CD4-positive, CD25-positive, alpha-beta regulatory T cell (primary cell): ENCODE results near the gene DENND5B. TPM values are rescaled to one million over a fixed set of nuclear protein-coding genes. Genes with fewer than 3 reads are reported as not detected.

Experiments used
- ATAC-seq, 2 donors: fragments of 150-1000 bp; cut with Tn5 transposase; one replicate each; pipeline ENCODE4 v1.10.0; 2021; ENCODE audit warnings: low read depth in 2 of 2, moderate number of reproducible peaks in 2 of 2, moderate library complexity in 1 of 2
- DNase-seq, 3 donors: peaks; one replicate each; pipeline versions ENCODE4 v3.0.0 to v3.0.0-alpha.2; 2012 to 2022; ENCODE audit warnings: mixed read lengths in 1 of 3
- H3K27ac ChIP-seq: one replicate; pipeline ENCODE4 v1.7.0; 2013; ENCODE audit warnings: mild to moderate bottlenecking, low read length; ENCODE audit not compliant: insufficient read depth, poor library complexity, severe bottlenecking
- H3K27me3 ChIP-seq: one replicate; pipeline ENCODE4 v1.7.0; 2013; ENCODE audit warnings: low read length; ENCODE audit not compliant: control insufficient read depth, insufficient read depth
- H3K36me3 ChIP-seq: one replicate; pipeline ENCODE4 v1.7.0; 2013; ENCODE audit warnings: mild to moderate bottlenecking, low read length, moderate library complexity; ENCODE audit not compliant: control insufficient read depth, insufficient read depth
- H3K4me1 ChIP-seq: 2 replicates; pipeline ENCODE4 v1.7.0; 2013; ENCODE audit warnings: mild to moderate bottlenecking, low read length; ENCODE audit not compliant: insufficient read depth, control insufficient read depth, poor library complexity, severe bottlenecking
- H3K4me3 ChIP-seq: one replicate; pipeline ENCODE4 v1.7.0; 2013; ENCODE audit warnings: low read depth, mild to moderate bottlenecking, low read length, moderate library complexity
- H3K9me3 ChIP-seq, 2 experiments: 1 replicate in 1 of 2; 2 replicates in 1 of 2; pipeline ENCODE4 v1.7.0; 2013; ENCODE audit warnings: low read length in 2 of 2, mild to moderate bottlenecking in 1 of 2, moderate library complexity in 1 of 2; ENCODE audit not compliant: control insufficient read depth in 2 of 2
- H3K27ac Mint-ChIP-seq, 3 donors: one replicate each; pipeline ENCODE4 v1.8.0; 2020 to 2022; ENCODE audit warnings: mild to moderate bottlenecking in 3 of 3, mixed read lengths in 3 of 3, moderate library complexity in 2 of 3
- H3K27me3 Mint-ChIP-seq: one replicate; pipeline ENCODE4 v1.8.0; 2022; ENCODE audit warnings: mild to moderate bottlenecking, mixed read lengths
- H3K36me3 Mint-ChIP-seq: one replicate; pipeline ENCODE4 v1.8.0; 2020; ENCODE audit warnings: mixed read lengths
- H3K4me1 Mint-ChIP-seq, 4 donors: one replicate each; pipeline ENCODE4 v1.8.0; 2020 to 2022; ENCODE audit warnings: mixed read lengths in 4 of 4, mild to moderate bottlenecking in 1 of 4
- H3K4me3 Mint-ChIP-seq, 4 donors: one replicate each; pipeline ENCODE4 v1.8.0; 2020 to 2022; ENCODE audit warnings: mild to moderate bottlenecking in 4 of 4, mixed read lengths in 4 of 4, moderate library complexity in 3 of 4
- H3K9me3 Mint-ChIP-seq, 7 donors: one replicate each; pipeline ENCODE4 v1.8.0; 2020 to 2022; ENCODE audit warnings: mixed read lengths in 7 of 7, mild to moderate bottlenecking in 3 of 7, moderate library complexity in 2 of 7
- polyA plus RNA-seq, 4 donors: library from polyadenylated mRNA; unstranded; fragments of 300-500 nt; fragmentation: Illumina TruSeq; gene quantifications; one replicate each; pipeline ENCODE4 v1.2.3, GENCODE V29; 2021
- total RNA-seq: library from RNA; stranded (reverse); gene quantifications from one replicate; pipeline ENCODE4 v1.2.3, GENCODE V29; 2022

DENND5B gene
- total and polyA plus RNA-seq, 5 donors from 2014 or later: 0.39 to 0.76 TPM; not detected in 3

DNA sequence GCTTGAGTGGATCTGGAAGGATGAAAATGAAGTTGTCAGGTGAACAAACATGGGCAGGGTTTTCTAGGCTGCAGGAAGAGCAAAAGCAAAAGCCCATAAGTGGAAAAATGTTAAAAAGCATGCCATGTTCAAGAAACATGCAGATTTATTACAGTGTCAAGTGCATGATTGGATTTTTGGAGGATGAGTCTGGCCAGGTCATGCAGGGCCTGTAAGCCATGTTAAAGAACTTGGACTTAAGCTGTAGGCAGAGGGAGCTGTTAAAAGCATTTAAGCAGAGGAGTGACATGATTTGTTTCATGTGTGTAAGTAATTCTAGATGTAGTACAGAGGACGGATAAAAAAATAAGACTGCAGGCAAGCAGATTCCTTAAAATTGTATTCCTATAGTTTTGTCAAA is 248.7 kb downstream of the DENND5B start:
- Mint-ChIP-seq H3K27me3 (peaks cover 9% of the 10 kb centered on the region), H3K4me3 (no peak overlapping the region), H3K9me3 (peaks cover 0 to 1% (median 0%) of the 10 kb centered on the region in 7 donors), H3K4me1 (peaks cover 0 to 2% (median 0%) of the 10 kb centered on the region in 4 donors), H3K27ac (no peak overlapping the region), H3K36me3 (no peaks in the 10 kb centered on the region)
- no peaks in the 10 kb centered on the region for H3K4me1 ChIP-seq
- no peaks in the 10 kb centered on the region for H3K27me3 ChIP-seq
- no peaks in the 10 kb centered on the region for H3K36me3 ChIP-seq
- no peaks in the 10 kb centered on the region for H3K9me3 ChIP-seq
- no peak overlapping the region for H3K27ac ChIP-seq
- no peak for ATAC-seq
- DNase-seq: no peak
- H3K4me3 ChIP-seq: no peak overlapping the region

DNA sequence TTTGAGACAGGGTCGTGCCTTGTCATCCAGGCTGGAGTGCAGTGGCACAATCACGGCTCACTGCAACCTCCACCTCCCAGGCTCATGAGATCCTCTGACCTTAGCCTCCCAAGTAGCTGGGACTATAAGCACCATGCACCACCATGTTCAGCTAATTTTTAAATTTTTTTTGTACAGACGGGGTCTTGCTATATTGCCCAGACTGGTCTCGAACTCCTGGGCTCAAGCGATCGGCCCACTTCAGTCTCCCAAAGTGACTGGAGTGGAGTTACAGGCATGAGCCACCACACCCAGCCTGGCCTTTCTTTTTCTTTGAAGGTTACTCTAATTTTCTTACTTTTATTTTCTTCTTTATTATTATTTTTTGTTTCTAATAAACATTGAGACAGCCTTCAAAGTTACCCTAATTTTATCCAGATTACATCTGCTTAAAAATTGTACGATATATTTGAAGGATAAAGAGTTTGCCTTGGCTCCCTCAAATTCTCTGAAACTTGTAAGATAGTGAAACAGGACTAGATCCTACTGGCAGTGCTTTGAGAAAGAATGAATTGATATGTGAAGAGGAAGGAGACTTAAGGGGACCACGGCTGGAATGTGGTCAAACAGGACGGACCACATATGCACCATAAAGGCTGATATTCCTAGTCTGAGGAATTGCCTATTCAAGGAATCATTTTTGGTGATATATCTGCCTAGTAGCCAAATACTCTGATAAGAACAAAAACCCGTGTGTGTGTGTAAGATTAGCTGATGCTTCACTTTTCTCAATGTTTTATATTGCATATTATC is 250.9 kb downstream of the DENND5B start:
- Histone ChIP-seq H3K27me3 (no peaks in the 10 kb centered on the region), H3K9me3 (no peaks in the 10 kb centered on the region), H3K36me3 (no peaks in the 10 kb centered on the region), H3K27ac (no peak overlapping the region), H3K4me1 (no peaks in the 10 kb centered on the region), H3K4me3 (no peak overlapping the region)
- no peaks in the 10 kb centered on the region for H3K4me1 Mint-ChIP-seq
- peaks cover 0 to 1% (median 0%) of the 10 kb centered on the region in 7 donors for H3K9me3 Mint-ChIP-seq
- no peaks in the 10 kb centered on the region for H3K36me3 Mint-ChIP-seq
- ATAC-seq (no peak), DNase-seq (no peak)
- peaks cover 17% of the 10 kb centered on the region for H3K27me3 Mint-ChIP-seq
- no peak overlapping the region for H3K4me3 Mint-ChIP-seq
- H3K27ac Mint-ChIP-seq: no peak overlapping the region

DNA sequence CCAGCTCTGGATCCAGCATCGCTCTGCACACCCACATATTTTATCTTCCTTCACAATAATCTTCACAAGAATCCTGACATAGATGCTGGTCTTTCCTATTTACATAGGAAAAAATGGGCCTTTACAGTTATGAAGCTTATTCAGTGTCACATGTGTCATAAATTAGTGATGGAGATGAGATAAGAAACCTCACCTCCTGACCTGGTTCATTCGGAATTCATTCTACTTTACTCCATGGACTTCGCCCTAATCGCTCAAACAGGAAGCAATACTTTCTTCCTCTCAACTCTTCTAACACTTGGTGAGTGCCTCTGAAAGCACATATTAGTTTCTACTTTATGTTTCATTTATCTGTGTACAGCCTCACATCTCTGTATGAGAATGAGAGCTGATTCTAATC is 253.0 kb downstream of the DENND5B start:
- Mint-ChIP-seq H3K27me3 (peaks cover 8% of the 10 kb centered on the region), H3K4me1 (no peaks in the 10 kb centered on the region), H3K36me3 (no peaks in the 10 kb centered on the region), H3K27ac (no peak overlapping the region), H3K4me3 (no peak overlapping the region), H3K9me3 (peaks cover 0 to 2% (median 0%) of the 10 kb centered on the region in 7 donors)
- H3K9me3 ChIP-seq: no peaks in the 10 kb centered on the region
- no peaks in the 10 kb centered on the region for H3K36me3 ChIP-seq
- no peak for DNase-seq
- no peak overlapping the region for H3K4me3 ChIP-seq
- no peaks in the 10 kb centered on the region for H3K4me1 ChIP-seq
- no peak for ATAC-seq
- peaks cover under 1% of the 10 kb centered on the region for H3K27me3 ChIP-seq
- H3K27ac ChIP-seq: no peak overlapping the region

Other genes starting within 250 kb of the DENND5B start
- gene ETFBKMT, start 68.6 kb upstream of the DENND5B start, total RNA-seq: 0.52 TPM
- gene ETFBKMT, start 68.6 kb upstream of the DENND5B start, polyA plus RNA-seq: 1 to 10 TPM in 2 of 4 donors, under 1 TPM in 2; 0.39 to 2.0 (median 1.2) TPM
- gene AMN1, start 137.9 kb upstream of the DENND5B start, total RNA-seq: 11.6 TPM
- 10 to 100 TPM; 11.2 to 15.3 (median 14.6) TPM for gene AMN1, start 137.9 kb upstream of the DENND5B start, polyA plus RNA-seq